HG03521 (cell line): ENCODE measurements around the gene GUCY2D.
"Not testable (repeated sequence)": the region's sequence is repeated elsewhere in the genome, so short reads cannot be mapped to it uniquely, and the experiment has no call there.

Source experiments
- ATAC-seq: cut with Tn5 transposase; IDR thresholded peaks from one replicate; pipeline ENCODE4 v1.9.1; 2021; ENCODE audit warnings: mild to moderate bottlenecking, moderate library complexity; ENCODE audit not compliant: unreplicated experiment

Gene GUCY2D

GRCh38 chr17:8015236-8015956 lies 13.0 kb downstream of the GUCY2D start:
- no peak for ATAC-seq

- no peak for ATAC-seq
Observed at GRCh38 chr17:8015957-8016631, 13.7 kb downstream of the GUCY2D start.

- ATAC-seq = no peak
Observed at GRCh38 chr17:8016632-8017424, 14.4 kb downstream of the GUCY2D start.

GRCh38 chr17:8018436-8018835 lies 16.0 kb downstream of the GUCY2D start:
- no peak for ATAC-seq

- ATAC-seq = no peak
Observed at GRCh38 chr17:8019166-8019565, 16.8 kb downstream of the GUCY2D start.

GRCh38 chr17:8019665-8020650 lies 17.5 kb downstream of the GUCY2D start:
- no peak for ATAC-seq

GRCh38 chr17:8020776-8021564 lies 18.6 kb downstream of the GUCY2D start:
- no peak for ATAC-seq

- ATAC-seq = no peak
Observed at GRCh38 chr17:8021565-8022359, 19.3 kb downstream of the GUCY2D start.

GRCh38 chr17:8022360-8023003 lies 20.1 kb downstream of the GUCY2D start:
- no peak for ATAC-seq

GRCh38 chr17:8024161-8024560 lies 21.7 kb downstream of the GUCY2D start:
- ATAC-seq = not testable (repeated sequence)

GRCh38 chr17:8025176-8025911 lies 22.9 kb downstream of the GUCY2D start:
- ATAC-seq = no peak

GRCh38 chr17:8029121-8029520 lies 26.7 kb downstream of the GUCY2D start:
- no peak for ATAC-seq

GRCh38 chr17:8031261-8031661 lies 28.8 kb downstream of the GUCY2D start:
- no peak for ATAC-seq

GRCh38 chr17:8031950-8032349 lies 29.5 kb downstream of the GUCY2D start:
- ATAC-seq = no peak

GRCh38 chr17:8032442-8032841 lies 30.0 kb downstream of the GUCY2D start:
- ATAC-seq = no peak

GRCh38 chr17:8038954-8039610 lies 36.7 kb downstream of the GUCY2D start, which contains the start of gene ALOX15B:
ALOX15B (plus strand) TSS chr17:8039059; CDS start chr17:8039156, 97 bp downstream.
- no peak for ATAC-seq

- no peak for ATAC-seq
Observed at GRCh38 chr17:8039611-8040168, 37.3 kb downstream of the GUCY2D start.
